Liver (tissue), 9 donors: ENCODE results near the gene CYP2S1. TPM values are rescaled to one million over a fixed set of nuclear protein-coding genes. Genes with fewer than 3 reads are reported as not detected.

Experiments
- DNase-seq: peaks from one replicate; pipeline ENCODE4 v3.0.0-alpha.2; 2017; ENCODE audit warnings: low spot score
- H3K27ac ChIP-seq, 2 donors: one replicate each; pipeline ENCODE4 v1.7.0; 2013; ENCODE audit warnings: inconsistent platforms in 2 of 2, low read length in 2 of 2, control low read depth in 1 of 2, low read depth in 1 of 2, mild to moderate bottlenecking in 1 of 2
- H3K27me3 ChIP-seq, 4 donors: one replicate each; pipeline versions ENCODE4 v1.6.1 to v1.7.0; 2013; ENCODE audit warnings: low read length in 3 of 4, inconsistent platforms in 1 of 4, mild to moderate bottlenecking in 1 of 4, moderate library complexity in 1 of 4; ENCODE audit not compliant: control insufficient read depth in 4 of 4, insufficient read depth in 4 of 4
- H3K36me3 ChIP-seq, 4 donors: one replicate each; pipeline versions ENCODE4 v1.6.1 to v1.7.0; 2013; ENCODE audit warnings: low read length in 3 of 4, mild to moderate bottlenecking in 3 of 4, low read depth in 1 of 4, moderate library complexity in 1 of 4; ENCODE audit not compliant: control insufficient read depth in 4 of 4, insufficient read depth in 3 of 4
- H3K4me1 ChIP-seq, 4 donors: one replicate each; pipeline versions ENCODE4 v1.6.1 to v1.7.0; 2013; ENCODE audit warnings: low read length in 3 of 4, mild to moderate bottlenecking in 3 of 4, moderate library complexity in 1 of 4; ENCODE audit not compliant: control insufficient read depth in 4 of 4, insufficient read depth in 4 of 4
- H3K4me3 ChIP-seq, 3 donors: one replicate each; pipeline versions ENCODE4 v1.6.1 to v1.7.0; 2013; ENCODE audit warnings: low read length in 3 of 3, control low read depth in 1 of 3, low read depth in 1 of 3, mild to moderate bottlenecking in 1 of 3
- H3K9ac ChIP-seq, 2 donors: one replicate each; pipeline ENCODE4 v1.7.0; 2013; ENCODE audit warnings: low read length in 2 of 2, mild to moderate bottlenecking in 2 of 2, moderate library complexity in 2 of 2, control low read depth in 1 of 2, low read depth in 1 of 2
- H3K9me3 ChIP-seq, 4 donors: one replicate each; pipeline versions ENCODE4 v1.6.1 to v1.7.0; 2013; ENCODE audit warnings: low read length in 3 of 4; ENCODE audit not compliant: control insufficient read depth in 4 of 4
- ATF3 ChIP-seq: IDR thresholded peaks from 2 replicates; pipeline ENCODE4 v1.6.1; 2016; ENCODE audit warnings: antibody characterized with exemption
- CTCF ChIP-seq: fragments of 150-350 bp; IDR thresholded peaks from 2 replicates; pipeline ENCODE4 v1.5.1; 2017; ENCODE audit warnings: improper control_type of control experiment, low read depth, low read length; ENCODE audit not compliant: missing input control
- EGR1 ChIP-seq, 2 donors: IDR thresholded peaks; 2 replicates each; pipeline ENCODE4 v1.6.1; 2016 to 2018; ENCODE audit warnings: antibody characterized with exemption in 2 of 2, low read depth in 2 of 2
- FOXA2 ChIP-seq: IDR thresholded peaks from 2 replicates; pipeline ENCODE4 v1.6.1; 2016; ENCODE audit warnings: antibody characterized with exemption
- GABPA ChIP-seq, 2 donors: IDR thresholded peaks in 1 of 2; conservative IDR thresholded peaks in 1 of 2; 2 replicates each; pipeline ENCODE4 v1.6.1; 2016; ENCODE audit warnings: antibody characterized with exemption in 2 of 2, mild to moderate bottlenecking in 1 of 2, moderate library complexity in 1 of 2
- JUND ChIP-seq, 2 donors: IDR thresholded peaks; 2 replicates each; pipeline ENCODE4 v1.6.1; 2016; ENCODE audit warnings: antibody characterized with exemption in 2 of 2
- MAX ChIP-seq: IDR thresholded peaks from 2 replicates; pipeline ENCODE4 v1.6.1; 2016; ENCODE audit warnings: antibody characterized with exemption
- SP1 ChIP-seq: IDR thresholded peaks from 2 replicates; pipeline ENCODE4 v1.6.1; 2018; ENCODE audit warnings: antibody characterized with exemption, mild to moderate bottlenecking
- YY1 ChIP-seq: IDR thresholded peaks from 2 replicates; pipeline ENCODE4 v1.6.1; 2016; ENCODE audit warnings: antibody characterized with exemption, mild to moderate bottlenecking
- WGBS: extraction: QIAGEN DNeasy Blood & Tissue Kit; methylation state at CpG from one replicate; pipeline ENCODE4 v1.1.7; 2013; 5-methylcytosine and 5-hydroxymethylcytosine counted together
- polyA plus RNA-seq, 2 donors: library from polyadenylated mRNA; stranded (reverse) in 1 of 2; unstranded in 1 of 2; fragments of 200-250 nt in 1 of 2; fragments of >200 nt in 1 of 2; fragmentation: Nextera tagmentation in 1 of 2; extraction: Ambion mirVana in 1 of 2; gene quantifications; one replicate each; pipeline versions ENCODE4 v1.2.1 to v1.2.3, GENCODE V29; 2013 to 2015
- total RNA-seq, 2 donors: library from RNA; depleted of rRNA; stranded (reverse); fragments of >200 nt; gene quantifications; one replicate each; pipeline ENCODE4 v1.2.3, GENCODE V29; 2014
- TF ChIP-seq, protein P1 (sequence below): IDR thresholded peaks from 2 replicates; pipeline ENCODE4 v1.6.1; 2016; ENCODE audit warnings: antibody characterized with exemption, mild to moderate bottlenecking
- TF ChIP-seq, protein P2 (sequence below): IDR thresholded peaks from 2 replicates; pipeline ENCODE4 v1.6.1; 2016; ENCODE audit warnings: antibody characterized with exemption
- donor health status: healthy.
- donor health status: healthy.
- donor health status: healthy.
- donor health status: healthy.
- donor health status: healthy.

CYP2S1 gene
- total and polyA plus RNA-seq, 4 donors: 0.35 to 1.9 (median 1.5) TPM

DNA sequence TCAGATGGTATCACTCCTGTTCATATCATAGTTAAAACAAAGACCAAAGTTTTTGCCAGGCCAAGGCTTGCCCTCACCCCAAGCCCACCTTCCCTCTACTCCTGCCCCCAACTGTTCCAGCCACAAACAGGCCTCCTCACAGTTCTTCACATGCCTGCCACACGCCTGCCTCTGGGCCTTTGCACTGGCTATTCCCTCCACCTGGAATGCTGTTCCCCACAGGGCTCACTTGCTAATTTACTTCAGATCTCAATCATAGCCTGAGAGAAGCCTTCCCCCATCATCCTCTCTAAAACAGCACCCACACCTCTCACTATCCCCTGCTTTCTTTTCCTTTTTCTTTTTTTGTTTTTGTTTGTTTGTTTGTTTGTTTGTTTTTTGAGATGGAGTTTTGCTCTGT is 21.1 kb downstream of the CYP2S1 start:
- H3K27ac ChIP-seq: no peak overlapping the region
- no peaks in the 10 kb centered on the region for H3K9me3 ChIP-seq
- DNase-seq: no peak
- no peaks in the 10 kb centered on the region for H3K27me3 ChIP-seq
- H3K9ac ChIP-seq: no peak overlapping the region
- TF ChIP-seq FOXA2 (no peak), SP1 (no peak), MAX (no peak), GABPA (IDR thresholded peaks at IDR 0.05 in 1 of 2, conservative IDR thresholded peaks at IDR 0.05 in 1 of 2) (no peak), JUND (IDR thresholded peaks at IDR 0.05) (no peak), YY1 (no peak), CTCF (no peak)
- TF ChIP-seq, protein P1, sequence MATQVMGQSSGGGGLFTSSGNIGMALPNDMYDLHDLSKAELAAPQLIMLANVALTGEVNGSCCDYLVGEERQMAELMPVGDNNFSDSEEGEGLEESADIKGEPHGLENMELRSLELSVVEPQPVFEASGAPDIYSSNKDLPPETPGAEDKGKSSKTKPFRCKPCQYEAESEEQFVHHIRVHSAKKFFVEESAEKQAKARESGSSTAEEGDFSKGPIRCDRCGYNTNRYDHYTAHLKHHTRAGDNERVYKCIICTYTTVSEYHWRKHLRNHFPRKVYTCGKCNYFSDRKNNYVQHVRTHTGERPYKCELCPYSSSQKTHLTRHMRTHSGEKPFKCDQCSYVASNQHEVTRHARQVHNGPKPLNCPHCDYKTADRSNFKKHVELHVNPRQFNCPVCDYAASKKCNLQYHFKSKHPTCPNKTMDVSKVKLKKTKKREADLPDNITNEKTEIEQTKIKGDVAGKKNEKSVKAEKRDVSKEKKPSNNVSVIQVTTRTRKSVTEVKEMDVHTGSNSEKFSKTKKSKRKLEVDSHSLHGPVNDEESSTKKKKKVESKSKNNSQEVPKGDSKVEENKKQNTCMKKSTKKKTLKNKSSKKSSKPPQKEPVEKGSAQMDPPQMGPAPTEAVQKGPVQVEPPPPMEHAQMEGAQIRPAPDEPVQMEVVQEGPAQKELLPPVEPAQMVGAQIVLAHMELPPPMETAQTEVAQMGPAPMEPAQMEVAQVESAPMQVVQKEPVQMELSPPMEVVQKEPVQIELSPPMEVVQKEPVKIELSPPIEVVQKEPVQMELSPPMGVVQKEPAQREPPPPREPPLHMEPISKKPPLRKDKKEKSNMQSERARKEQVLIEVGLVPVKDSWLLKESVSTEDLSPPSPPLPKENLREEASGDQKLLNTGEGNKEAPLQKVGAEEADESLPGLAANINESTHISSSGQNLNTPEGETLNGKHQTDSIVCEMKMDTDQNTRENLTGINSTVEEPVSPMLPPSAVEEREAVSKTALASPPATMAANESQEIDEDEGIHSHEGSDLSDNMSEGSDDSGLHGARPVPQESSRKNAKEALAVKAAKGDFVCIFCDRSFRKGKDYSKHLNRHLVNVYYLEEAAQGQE: no peak
- H3K4me1 ChIP-seq: peaks cover 0 to 2% (median 0%) of the 10 kb centered on the region in 4 donors
- no peak overlapping the region for H3K4me3 ChIP-seq
- WGBS: 95% methylated on average over 1 of the region's 1 CpG
- no peaks in the 10 kb centered on the region for H3K36me3 ChIP-seq

DNA sequence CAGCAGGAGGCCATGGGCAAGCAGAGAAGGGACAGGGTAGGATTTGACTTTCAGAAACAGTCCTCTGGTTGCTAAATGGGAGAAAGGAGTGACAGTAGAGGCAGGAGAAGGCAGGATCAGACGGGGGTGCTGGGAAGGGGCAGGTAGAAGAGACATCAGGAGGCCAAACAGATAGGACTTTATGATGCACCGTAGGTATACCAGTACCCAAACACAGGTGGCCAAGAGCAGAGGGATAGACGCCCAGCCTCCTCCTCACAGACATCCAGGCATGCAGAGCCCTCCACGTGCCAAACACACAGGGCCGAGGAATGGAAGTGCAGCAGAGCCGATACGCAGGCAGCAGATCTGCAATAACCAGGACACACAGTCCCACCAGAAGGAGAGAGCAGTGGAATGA is 24.7 kb downstream of the CYP2S1 start:
- 72% methylated on average over 7 of the region's 7 CpGs for WGBS
- Histone ChIP-seq H3K36me3 (no peaks in the 10 kb centered on the region), H3K27ac (no peak overlapping the region), H3K9me3 (no peaks in the 10 kb centered on the region), H3K9ac (no peak overlapping the region), H3K4me1 (peaks cover 0 to 2% (median 0%) of the 10 kb centered on the region in 4 donors), H3K27me3 (peaks cover 0 to 2% (median 0%) of the 10 kb centered on the region in 4 donors), H3K4me3 (no peak overlapping the region)
- DNase-seq: no peak
- no peak for TF ChIP-seq ATF3
- TF ChIP-seq GABPA (IDR thresholded peaks at IDR 0.05 in 1 of 2, conservative IDR thresholded peaks at IDR 0.05 in 1 of 2): no peak
- TF ChIP-seq, protein P2, sequence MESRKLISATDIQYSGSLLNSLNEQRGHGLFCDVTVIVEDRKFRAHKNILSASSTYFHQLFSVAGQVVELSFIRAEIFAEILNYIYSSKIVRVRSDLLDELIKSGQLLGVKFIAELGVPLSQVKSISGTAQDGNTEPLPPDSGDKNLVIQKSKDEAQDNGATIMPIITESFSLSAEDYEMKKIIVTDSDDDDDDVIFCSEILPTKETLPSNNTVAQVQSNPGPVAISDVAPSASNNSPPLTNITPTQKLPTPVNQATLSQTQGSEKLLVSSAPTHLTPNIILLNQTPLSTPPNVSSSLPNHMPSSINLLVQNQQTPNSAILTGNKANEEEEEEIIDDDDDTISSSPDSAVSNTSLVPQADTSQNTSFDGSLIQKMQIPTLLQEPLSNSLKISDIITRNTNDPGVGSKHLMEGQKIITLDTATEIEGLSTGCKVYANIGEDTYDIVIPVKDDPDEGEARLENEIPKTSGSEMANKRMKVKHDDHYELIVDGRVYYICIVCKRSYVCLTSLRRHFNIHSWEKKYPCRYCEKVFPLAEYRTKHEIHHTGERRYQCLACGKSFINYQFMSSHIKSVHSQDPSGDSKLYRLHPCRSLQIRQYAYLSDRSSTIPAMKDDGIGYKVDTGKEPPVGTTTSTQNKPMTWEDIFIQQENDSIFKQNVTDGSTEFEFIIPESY: no peak
- TF ChIP-seq FOXA2: no peak
- TF ChIP-seq, protein P1: no peak
- TF ChIP-seq EGR1 (IDR thresholded peaks at IDR 0.05; ENCODE audit: low read depth in 2 of 2): no peak
- TF ChIP-seq YY1: no peak
